HepG2 (cell line): ENCODE results near the gene DNAJC4. TPM values are rescaled to one million over a fixed set of nuclear protein-coding genes. Genes with fewer than 3 reads are reported as not detected.
A peak's percentile ranks its signal among the peaks of the same experiment; 100 is the strongest.

Experiments used
- AKAP8 ChIP-seq: sonication (generic); formaldehyde crosslinking; IDR thresholded peaks from 2 replicates; pipeline ENCODE4 v1.5.1; 2020; ENCODE audit warnings: mild to moderate bottlenecking, missing genetic modification reagents
- E2F1 ChIP-seq: sonication (generic); formaldehyde crosslinking; IDR thresholded peaks from 2 replicates; pipeline ENCODE4 v1.5.0; 2020; ENCODE audit warnings: missing genetic modification reagents
- ESRRA ChIP-seq: sonication (generic); formaldehyde crosslinking; IDR thresholded peaks from 2 replicates; pipeline ENCODE4 v1.5.1; 2020; ENCODE audit warnings: mild to moderate bottlenecking, low read depth, missing genetic modification reagents
- FOXC1 ChIP-seq: sonication (generic); formaldehyde crosslinking; IDR thresholded peaks from 2 replicates; pipeline ENCODE4 v1.8.0; 2022; ENCODE audit warnings: mild to moderate bottlenecking, missing genetic modification reagents, borderline replicate concordance
- HBP1 ChIP-seq: IDR thresholded peaks from 2 replicates; pipeline ENCODE4 v1.6.1; 2016; ENCODE audit warnings: low read depth, control low read depth
- KLF11 ChIP-seq: IDR thresholded peaks from 2 replicates; pipeline ENCODE4 v1.6.1; 2016; ENCODE audit warnings: missing compliant biosample characterization
- KLF12 ChIP-seq: sonication (generic); formaldehyde crosslinking; IDR thresholded peaks from 2 replicates; pipeline ENCODE4 v1.4.0; 2020; ENCODE audit warnings: missing genetic modification reagents, borderline replicate concordance
- RFX5 ChIP-seq: IDR thresholded peaks from 2 replicates; pipeline ENCODE4 v1.6.1; 2011; ENCODE audit warnings: low read depth, low read length, improper control_type of control experiment
- RFXANK ChIP-seq: IDR thresholded peaks from 2 replicates; pipeline ENCODE4 v1.6.1; 2016
- SNAPC5 ChIP-seq: sonication (generic); formaldehyde crosslinking; IDR thresholded peaks from 2 replicates; pipeline ENCODE4 v1.8.1; 2023; ENCODE audit warnings: mild to moderate bottlenecking, missing genetic modification reagents, borderline replicate concordance
- SP5 ChIP-seq: IDR thresholded peaks from 2 replicates; pipeline ENCODE4 v1.6.1; 2016; ENCODE audit warnings: low read depth, borderline replicate concordance
- SRF ChIP-seq: IDR thresholded peaks from 2 replicates; pipeline ENCODE4 v1.6.1; 2011; ENCODE audit warnings: mild to moderate bottlenecking, low read depth, low read length, moderate library complexity
- U2AF1 ChIP-seq: fragments of 200-400 bp; formaldehyde crosslinking; optimal IDR thresholded peaks from 2 replicates; pipeline ENCODE3; 2017; ENCODE audit warnings: mild to moderate bottlenecking, low read depth, low read length
- UBTF ChIP-seq: sonication (generic); formaldehyde crosslinking; IDR thresholded peaks from 2 replicates; pipeline ENCODE4 v1.4.0; 2020; ENCODE audit warnings: mild to moderate bottlenecking, missing genetic modification reagents
- YEATS2 ChIP-seq: sonication (generic); formaldehyde crosslinking; IDR thresholded peaks from 2 replicates; pipeline ENCODE4 v1.4.0; 2020; ENCODE audit warnings: missing genetic modification reagents, borderline replicate concordance
- ZBTB2 ChIP-seq: sonication (generic); formaldehyde crosslinking; IDR thresholded peaks from 2 replicates; pipeline ENCODE4 v1.8.0; 2022; ENCODE audit warnings: low read depth, missing genetic modification reagents
- ZC3H4 ChIP-seq: sonication (generic); formaldehyde crosslinking; IDR thresholded peaks from 2 replicates; pipeline ENCODE4 v1.4.0; 2020; ENCODE audit warnings: missing genetic modification reagents, borderline replicate concordance
- ZFP41 ChIP-seq: sonication (generic); formaldehyde crosslinking; IDR thresholded peaks from 2 replicates; pipeline ENCODE4 v1.4.0; 2020; ENCODE audit warnings: mild to moderate bottlenecking, missing genetic modification reagents, borderline replicate concordance
- ZIK1 ChIP-seq: sonication (generic); formaldehyde crosslinking; IDR thresholded peaks from 2 replicates; pipeline ENCODE4 v1.5.0; 2020; ENCODE audit warnings: mild to moderate bottlenecking, low read depth, missing genetic modification reagents, borderline replicate concordance
- ZNF12 ChIP-seq: sonication (generic); formaldehyde crosslinking; IDR thresholded peaks from 2 replicates; pipeline ENCODE4 v1.5.0; 2020; ENCODE audit warnings: missing genetic modification reagents
- ZNF160 ChIP-seq: sonication (generic); formaldehyde crosslinking; IDR thresholded peaks from 2 replicates; pipeline ENCODE4 v1.8.0; 2022; ENCODE audit warnings: mild to moderate bottlenecking, inconsistent platforms, missing genetic modification reagents
- ZNF878 ChIP-seq: sonication (generic); formaldehyde crosslinking; IDR thresholded peaks from 2 replicates; pipeline ENCODE4 v1.8.1; 2023; ENCODE audit warnings: mild to moderate bottlenecking, missing genetic modification reagents, moderate library complexity
- ZSCAN30 ChIP-seq: sonication (generic); formaldehyde crosslinking; IDR thresholded peaks from 2 replicates; pipeline ENCODE4 v1.5.0; 2020; ENCODE audit warnings: mild to moderate bottlenecking, missing genetic modification reagents
- ZSCAN31 ChIP-seq: sonication (generic); formaldehyde crosslinking; IDR thresholded peaks from 2 replicates; pipeline ENCODE4 v1.5.0; 2020; ENCODE audit warnings: low read depth, mild to moderate bottlenecking, missing genetic modification reagents
- ZSCAN9 ChIP-seq: IDR thresholded peaks from 2 replicates; pipeline ENCODE4 v1.6.1; 2016; ENCODE audit warnings: borderline replicate concordance
- polyA plus RNA-seq, 8 experiments: library from polyadenylated mRNA; depleted of rRNA in 3 of 8; stranded (reverse) in 7 of 8; unstranded in 1 of 8; fragments of >200 nt; fragmentation: Illumina TruSeq in 4 of 8; extraction: Trizol in 4 of 8; gene quantifications; 2 replicates each; pipeline versions ENCODE4 v1.2.1 to v1.2.3, GENCODE V29; 2011 to 2016; ENCODE audit warnings: low read depth in 4 of 8, missing spikeins in 1 of 8, mixed read lengths in 1 of 8; ENCODE audit not compliant: insufficient read depth in 1 of 8
- total RNA-seq, 5 experiments: library from RNA; depleted of rRNA; stranded (reverse); fragments of >200 nt; fragmentation: Illumina TruSeq; extraction: Trizol; gene quantifications; 2 replicates each; pipeline ENCODE4 v1.2.3, GENCODE V29; 2016; ENCODE audit warnings: low read depth in 1 of 5

Gene DNAJC4
- total and polyA plus RNA-seq, 2 of the 13 experiments (the other 11 are each of a cell fraction or from before 2014, with no cell fraction given): 10.3 to 60.8 TPM

GRCh38 chr11:64185175-64185692 lies 45.1 kb upstream of the DNAJC4 start (continued):
- peak; percentile 87; the same call in 1 of the 2 replicates for TF ChIP-seq ZSCAN9 (CRISPR knock-in tag)
- peak; percentile 83; the same call in 1 of the 2 replicates for TF ChIP-seq KLF12 (CRISPR knock-in tag)
- peak; percentile 95; the same call in 1 of the 2 replicates for TF ChIP-seq FOXC1
- TF ChIP-seq KLF11 (CRISPR knock-in tag): peak; percentile 27; the same call in 1 of the 2 replicates
- peak; percentile 98; the same call in 1 of the 2 replicates for TF ChIP-seq ZIK1
- peak; percentile 79 for TF ChIP-seq ZNF160 (CRISPR knock-in tag)
- TF ChIP-seq SRF: no peak
- peak; percentile 93; the same call in 1 of the 2 replicates for TF ChIP-seq ZFP41 (CRISPR knock-in tag)
- no peak; the same call in 1 of the 2 replicates for TF ChIP-seq ZBTB2 (CRISPR knock-in tag)
- 0 out of 2 replicates have a peak, but pooled peaks have one; percentile 62 for TF ChIP-seq AKAP8 (CRISPR knock-in tag)
- no peak for TF ChIP-seq RFX5
- TF ChIP-seq RFXANK (CRISPR knock-in tag): no peak
- peak; percentile 77; the same call in 1 of the 2 replicates for TF ChIP-seq ZNF878 (CRISPR knock-in tag)
- TF ChIP-seq ZC3H4 (CRISPR knock-in tag): no peak
- peak; percentile 97 for TF ChIP-seq UBTF
- TF ChIP-seq YEATS2 (CRISPR knock-in tag): peak; percentile 59; the same call in 1 of the 2 replicates
- TF ChIP-seq SNAPC5 (CRISPR knock-in tag): peak; percentile 88; the same call in 1 of the 2 replicates
- TF ChIP-seq ZSCAN30 (CRISPR knock-in tag): peak; percentile 68; the same call in 1 of the 2 replicates
- TF ChIP-seq HBP1: peak; percentile 94
- TF ChIP-seq E2F1 (CRISPR knock-in tag): 0 out of 2 replicates have a peak, but pooled peaks have one; percentile 13
- no peak for TF ChIP-seq SP5 (CRISPR knock-in tag)
- TF ChIP-seq ESRRA (CRISPR knock-in tag): peak; percentile 90
- peak; percentile 71; the same call in 1 of the 2 replicates for TF ChIP-seq ZNF12
- peak; percentile 97 for TF ChIP-seq ZSCAN31 (CRISPR knock-in tag)
- no peak for TF ChIP-seq U2AF1
